Measurements from ENCODE around the gene RYR1.
"Not testable (repeated sequence)": the region's sequence is repeated elsewhere in the genome, so short reads cannot be mapped to it uniquely, and the experiment has no call there.

The RYR1 gene

DNA sequence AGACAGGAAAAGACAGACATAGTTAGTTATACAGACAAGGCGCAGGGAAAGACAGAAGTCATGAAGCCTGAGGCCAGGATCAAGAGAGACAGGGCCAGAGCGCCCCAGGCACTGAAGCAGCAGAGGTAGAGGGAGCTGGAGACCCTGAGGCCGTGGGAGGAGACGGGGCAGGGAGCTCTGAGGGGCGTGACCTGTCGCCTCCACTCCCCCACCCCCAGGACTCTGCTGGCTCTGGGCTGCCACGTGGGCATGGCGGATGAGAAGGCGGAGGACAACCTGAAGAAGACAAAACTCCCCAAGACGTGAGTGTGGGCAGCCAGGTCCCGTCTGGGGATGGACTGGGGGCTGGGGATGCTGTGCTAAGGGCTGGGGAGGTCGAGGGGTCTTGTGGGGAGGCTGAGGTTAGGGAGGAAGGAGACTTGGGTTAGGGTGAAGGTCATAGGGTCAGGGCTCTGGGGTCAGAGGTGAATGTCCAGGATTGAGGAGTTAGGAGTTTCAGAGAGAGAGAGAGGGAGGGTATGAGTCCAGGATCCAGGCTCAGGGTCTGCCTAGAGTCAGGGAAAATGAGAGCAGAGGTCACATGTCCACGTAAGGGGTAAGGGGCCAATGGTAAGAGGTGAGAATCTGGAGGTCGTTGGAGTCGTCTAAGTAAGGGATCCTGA lies 31.1 kb downstream of the RYR1 start:
- no peak overlapping the region for H3K27ac ChIP-seq (ENCODE audit: insufficient read depth in 1 of 2, low read depth in 1 of 2, low read length in 2 of 2, poor library complexity in 1 of 2, severe bottlenecking in 2 of 2)
- H3K4me3 ChIP-seq (ENCODE audit: control insufficient read depth in 1 of 7, extremely low read depth in 1 of 7, insufficient read depth in 4 of 7, low read depth in 2 of 7, low read length in 6 of 7) = no peak overlapping the region
- H3K27me3 ChIP-seq (replicated peaks in 2 of 5; ENCODE audit: control insufficient read depth in 4 of 5, insufficient read depth in 5 of 5, low read length in 4 of 5) = peaks cover 0 to 7% (median 0%) of the 10 kb centered on the region in 5 experiments
- H3K9me3 ChIP-seq (ENCODE audit: control extremely low read depth in 1 of 5, control insufficient read depth in 4 of 5, insufficient read depth in 2 of 5, low read depth in 1 of 5, low read length in 4 of 5) = peaks cover 0 to 10% (median 0%) of the 10 kb centered on the region in 5 experiments
- CTCF ChIA-PET = no interaction called here
- DNase-seq = no peak
- no peaks in the 10 kb centered on the region for H3K4me1 ChIP-seq (ENCODE audit: control extremely low read depth in 1 of 4, control insufficient read depth in 4 of 4, insufficient read depth in 4 of 4, low read length in 3 of 4)
- POLR2A ChIA-PET = no interaction called here
- no peaks in the 10 kb centered on the region for H3K36me3 ChIP-seq (ENCODE audit: control insufficient read depth in 4 of 4, insufficient read depth in 4 of 4, low read length in 3 of 4)
- 83% methylated on average over 9 of the region's 15 CpGs for WGBS (ENCODE audit: insufficient coverage)

DNA sequence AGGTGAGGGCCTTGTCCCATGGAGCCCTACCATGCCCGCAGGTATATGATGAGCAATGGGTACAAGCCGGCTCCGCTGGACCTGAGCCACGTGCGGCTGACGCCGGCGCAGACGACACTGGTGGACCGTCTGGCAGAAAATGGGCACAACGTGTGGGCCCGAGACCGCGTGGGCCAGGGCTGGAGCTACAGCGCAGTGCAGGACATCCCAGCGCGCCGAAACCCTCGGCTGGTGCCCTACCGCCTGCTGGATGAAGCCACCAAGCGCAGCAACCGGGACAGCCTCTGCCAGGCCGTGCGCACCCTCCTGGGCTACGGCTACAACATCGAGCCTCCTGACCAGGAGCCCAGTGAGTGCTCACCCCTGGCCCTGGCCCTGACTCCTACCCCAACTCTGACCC lies 32.6 kb downstream of the RYR1 start:
- H3K4me1 ChIP-seq (ENCODE audit: control extremely low read depth in 1 of 4, control insufficient read depth in 4 of 4, insufficient read depth in 4 of 4, low read length in 3 of 4) = no peaks in the 10 kb centered on the region
- DNase-seq = no peak
- POLR2A ChIA-PET = no interaction called here
- no peak overlapping the region for H3K27ac ChIP-seq (ENCODE audit: insufficient read depth in 1 of 2, low read depth in 1 of 2, low read length in 2 of 2, poor library complexity in 1 of 2, severe bottlenecking in 2 of 2)
- H3K27me3 ChIP-seq (replicated peaks in 2 of 5; ENCODE audit: control insufficient read depth in 4 of 5, insufficient read depth in 5 of 5, low read length in 4 of 5) = peaks cover 0 to 7% (median 1%) of the 10 kb centered on the region in 5 experiments
- CTCF ChIA-PET = no interaction called here
- H3K4me3 ChIP-seq (ENCODE audit: control insufficient read depth in 1 of 7, extremely low read depth in 1 of 7, insufficient read depth in 4 of 7, low read depth in 2 of 7, low read length in 6 of 7) = no peak overlapping the region
- no peaks in the 10 kb centered on the region for H3K36me3 ChIP-seq (ENCODE audit: control insufficient read depth in 4 of 4, insufficient read depth in 4 of 4, low read length in 3 of 4)
- WGBS (ENCODE audit: insufficient coverage) = 96% methylated on average over 26 of the region's 26 CpGs
- peaks cover 0 to 10% (median 0%) of the 10 kb centered on the region in 5 experiments for H3K9me3 ChIP-seq (ENCODE audit: control extremely low read depth in 1 of 5, control insufficient read depth in 4 of 5, insufficient read depth in 2 of 5, low read depth in 1 of 5, low read length in 4 of 5)

DNA sequence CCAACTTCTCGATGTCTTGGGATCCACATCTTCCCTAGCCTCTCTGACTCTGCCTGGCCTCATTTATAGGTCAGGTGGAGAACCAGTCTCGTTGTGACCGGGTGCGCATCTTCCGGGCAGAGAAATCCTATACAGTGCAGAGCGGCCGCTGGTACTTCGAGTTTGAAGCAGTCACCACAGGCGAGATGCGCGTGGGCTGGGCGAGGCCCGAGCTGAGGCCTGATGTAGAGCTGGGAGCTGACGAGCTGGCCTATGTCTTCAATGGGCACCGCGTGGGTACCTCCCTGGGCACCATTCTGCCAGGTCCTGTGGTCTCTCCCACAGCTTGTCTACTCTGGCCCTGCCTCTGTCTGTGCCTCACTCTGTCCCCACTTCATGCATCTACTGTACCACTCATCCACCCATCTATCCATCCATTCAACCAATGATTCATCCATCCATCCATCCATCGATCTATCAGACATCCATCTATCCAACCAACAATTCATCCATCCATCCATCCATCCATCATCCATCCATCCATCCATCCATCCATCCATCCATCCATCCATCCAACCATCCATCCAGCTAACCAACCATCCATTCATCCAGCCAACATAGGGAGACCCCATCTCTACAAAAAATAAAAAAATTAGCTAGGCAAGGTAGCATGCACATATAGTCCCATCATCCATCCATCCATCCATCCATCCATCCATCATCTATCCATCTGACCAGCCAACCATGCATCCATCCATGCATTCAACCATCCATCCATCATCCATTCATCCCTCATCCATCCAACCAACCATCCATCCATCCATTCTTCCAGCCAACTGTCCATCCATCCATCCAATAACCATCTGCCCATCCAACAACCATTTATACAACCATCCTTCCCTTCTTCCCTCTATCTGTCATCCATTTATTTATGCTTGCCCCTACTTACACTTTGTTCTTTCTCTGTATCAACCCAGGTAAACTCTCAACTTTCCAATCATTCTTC lies 34.3 kb downstream of the RYR1 start:
- Histone ChIP-seq H3K27ac (ENCODE audit: insufficient read depth in 1 of 2, low read depth in 1 of 2, low read length in 2 of 2, poor library complexity in 1 of 2, severe bottlenecking in 2 of 2) (no peak overlapping the region), H3K9me3 (ENCODE audit: control extremely low read depth in 1 of 5, control insufficient read depth in 4 of 5, insufficient read depth in 2 of 5, low read depth in 1 of 5, low read length in 4 of 5) (peaks cover 0 to 10% (median 0%) of the 10 kb centered on the region in 5 experiments), H3K36me3 (ENCODE audit: control insufficient read depth in 4 of 4, insufficient read depth in 4 of 4, low read length in 3 of 4) (no peaks in the 10 kb centered on the region), H3K4me1 (ENCODE audit: control extremely low read depth in 1 of 4, control insufficient read depth in 4 of 4, insufficient read depth in 4 of 4, low read length in 3 of 4) (no peaks in the 10 kb centered on the region), H3K4me3 (ENCODE audit: control insufficient read depth in 1 of 7, extremely low read depth in 1 of 7, insufficient read depth in 4 of 7, low read depth in 2 of 7, low read length in 6 of 7) (no peak overlapping the region), H3K27me3 (replicated peaks in 2 of 5; ENCODE audit: control insufficient read depth in 4 of 5, insufficient read depth in 5 of 5, low read length in 4 of 5) (peaks cover 0 to 7% (median 1%) of the 10 kb centered on the region in 5 experiments)
- 97% methylated on average over 17 of the region's 17 CpGs for WGBS (ENCODE audit: insufficient coverage)
- POLR2A ChIA-PET = no interaction called here
- CTCF ChIA-PET = no interaction called here
- no peak for DNase-seq

DNA sequence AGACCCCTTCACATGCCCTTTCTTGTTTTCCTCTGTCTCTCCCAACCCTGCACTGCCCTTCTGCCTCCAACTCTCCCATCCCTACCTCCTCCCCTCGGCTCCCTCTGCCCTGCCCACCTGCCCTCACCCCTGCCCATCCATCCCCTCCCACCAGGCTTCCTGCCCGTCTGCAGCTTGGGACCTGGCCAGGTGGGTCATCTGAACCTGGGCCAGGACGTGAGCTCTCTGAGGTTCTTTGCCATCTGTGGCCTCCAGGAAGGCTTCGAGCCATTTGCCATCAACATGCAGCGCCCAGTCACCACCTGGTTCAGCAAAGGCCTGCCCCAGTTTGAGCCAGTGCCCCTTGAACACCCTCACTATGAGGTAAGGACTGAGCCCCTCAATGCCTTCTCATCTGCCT lies 35.7 kb downstream of the RYR1 start:
- Histone ChIP-seq H3K36me3 (ENCODE audit: control insufficient read depth in 4 of 4, insufficient read depth in 4 of 4, low read length in 3 of 4) (no peaks in the 10 kb centered on the region), H3K27me3 (replicated peaks in 2 of 5; ENCODE audit: control insufficient read depth in 4 of 5, insufficient read depth in 5 of 5, low read length in 4 of 5) (peaks cover 0 to 7% (median 1%) of the 10 kb centered on the region in 5 experiments), H3K4me1 (ENCODE audit: control extremely low read depth in 1 of 4, control insufficient read depth in 4 of 4, insufficient read depth in 4 of 4, low read length in 3 of 4) (no peaks in the 10 kb centered on the region), H3K4me3 (ENCODE audit: control insufficient read depth in 1 of 7, extremely low read depth in 1 of 7, insufficient read depth in 4 of 7, low read depth in 2 of 7, low read length in 6 of 7) (no peak overlapping the region), H3K27ac (ENCODE audit: insufficient read depth in 1 of 2, low read depth in 1 of 2, low read length in 2 of 2, poor library complexity in 1 of 2, severe bottlenecking in 2 of 2) (no peak overlapping the region), H3K9me3 (ENCODE audit: control extremely low read depth in 1 of 5, control insufficient read depth in 4 of 5, insufficient read depth in 2 of 5, low read depth in 1 of 5, low read length in 4 of 5) (peaks cover 0 to 10% (median 0%) of the 10 kb centered on the region in 5 experiments)
- POLR2A ChIA-PET = no interaction called here
- no peak for DNase-seq
- CTCF ChIA-PET = no interaction called here
- 88% methylated on average over 5 of the region's 5 CpGs for WGBS (ENCODE audit: insufficient coverage)

DNA sequence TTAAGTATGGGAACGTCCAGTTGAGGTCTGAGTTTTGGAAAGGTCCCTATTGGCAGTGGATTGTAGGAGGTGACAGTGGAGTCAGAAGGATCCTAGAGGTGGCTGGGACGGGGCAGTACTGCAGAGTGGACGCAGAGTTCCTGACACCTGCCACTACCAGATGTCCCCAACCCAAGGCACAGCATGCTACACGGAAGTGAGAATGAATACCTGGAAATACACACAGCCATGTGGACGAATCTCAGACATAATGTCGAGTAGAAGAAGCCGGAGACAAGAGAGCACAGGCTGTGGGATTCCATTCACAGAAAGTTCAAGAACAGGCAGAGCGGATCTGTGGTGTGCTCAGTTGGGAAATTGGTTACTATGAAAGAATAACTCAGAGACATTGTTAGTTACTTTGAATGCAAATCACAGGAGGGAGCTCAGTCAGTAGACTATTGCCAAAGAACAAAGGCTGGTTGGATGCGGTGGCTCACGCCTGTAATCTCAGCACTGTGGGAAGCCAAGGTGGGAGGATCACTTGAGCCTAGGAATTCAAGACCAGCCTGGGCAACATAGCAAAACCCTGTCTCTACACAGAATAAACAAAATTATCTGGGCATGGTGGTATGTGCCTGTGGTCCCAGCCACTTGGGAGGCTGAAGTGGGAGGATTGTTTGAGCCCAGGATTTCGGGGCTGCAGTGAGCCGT lies 37.4 kb downstream of the RYR1 start:
- WGBS (ENCODE audit: insufficient coverage) = 95% methylated on average over 10 of the region's 12 CpGs
- Histone ChIP-seq H3K9me3 (ENCODE audit: control extremely low read depth in 1 of 5, control insufficient read depth in 4 of 5, insufficient read depth in 2 of 5, low read depth in 1 of 5, low read length in 4 of 5) (peaks cover 0 to 6% (median 0%) of the 10 kb centered on the region in 5 experiments), H3K4me1 (ENCODE audit: control extremely low read depth in 1 of 4, control insufficient read depth in 4 of 4, insufficient read depth in 4 of 4, low read length in 3 of 4) (no peaks in the 10 kb centered on the region), H3K27me3 (replicated peaks in 2 of 5; ENCODE audit: control insufficient read depth in 4 of 5, insufficient read depth in 5 of 5, low read length in 4 of 5) (peaks cover 0 to 6% (median 1%) of the 10 kb centered on the region in 5 experiments), H3K36me3 (ENCODE audit: control insufficient read depth in 4 of 4, insufficient read depth in 4 of 4, low read length in 3 of 4) (no peaks in the 10 kb centered on the region), H3K4me3 (ENCODE audit: control insufficient read depth in 1 of 7, extremely low read depth in 1 of 7, insufficient read depth in 4 of 7, low read depth in 2 of 7, low read length in 6 of 7) (no peak overlapping the region), H3K27ac (ENCODE audit: insufficient read depth in 1 of 2, low read depth in 1 of 2, low read length in 2 of 2, poor library complexity in 1 of 2, severe bottlenecking in 2 of 2) (no peak overlapping the region)
- POLR2A ChIA-PET = interaction anchor here (0.7 kb wide), 1 partner anchor 69 kb away, joined by 4 read pairs; no protein-coding TSS in a partner anchor
- DNase-seq = no peak
- CTCF ChIA-PET = no interaction called here

DNA sequence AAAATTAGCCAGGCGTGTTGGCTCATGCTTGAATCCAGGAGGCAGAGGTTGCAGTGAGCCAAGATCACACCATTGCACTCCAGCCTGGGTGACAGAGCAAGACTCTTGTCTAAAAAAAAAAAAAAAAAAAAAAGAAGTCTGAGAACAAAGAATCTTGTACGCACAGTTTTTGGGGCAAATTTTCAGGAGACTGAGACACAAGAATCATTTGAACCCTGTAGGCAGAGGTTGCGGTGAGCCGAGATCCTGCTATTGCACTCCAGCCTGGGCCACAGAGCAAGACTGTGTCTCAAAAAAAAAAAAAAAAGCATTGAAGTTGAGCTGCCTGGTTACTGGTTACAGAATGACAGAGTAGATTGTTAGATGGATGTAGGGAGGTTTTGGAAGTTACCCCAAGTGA lies 39.2 kb downstream of the RYR1 start:
- CTCF ChIA-PET; DNase-seq; H3K4me3 ChIP-seq (ENCODE audit: control insufficient read depth in 1 of 7, extremely low read depth in 1 of 7, insufficient read depth in 4 of 7, low read depth in 2 of 7, low read length in 6 of 7); H3K9me3 ChIP-seq (ENCODE audit: control extremely low read depth in 1 of 5, control insufficient read depth in 4 of 5, insufficient read depth in 2 of 5, low read depth in 1 of 5, low read length in 4 of 5); POLR2A ChIA-PET; H3K27ac ChIP-seq (ENCODE audit: insufficient read depth in 1 of 2, low read depth in 1 of 2, low read length in 2 of 2, poor library complexity in 1 of 2, severe bottlenecking in 2 of 2); H3K4me1 ChIP-seq (ENCODE audit: control extremely low read depth in 1 of 4, control insufficient read depth in 4 of 4, insufficient read depth in 4 of 4, low read length in 3 of 4); H3K36me3 ChIP-seq (ENCODE audit: control insufficient read depth in 4 of 4, insufficient read depth in 4 of 4, low read length in 3 of 4); H3K27me3 ChIP-seq (replicated peaks in 2 of 5; ENCODE audit: control insufficient read depth in 4 of 5, insufficient read depth in 5 of 5, low read length in 4 of 5): not testable (repeated sequence)
- WGBS (ENCODE audit: insufficient coverage) = 98% methylated on average over 4 of the region's 4 CpGs
